Liver (tissue), 3 donors: ENCODE measurements around the gene DSG2.

Source experiments
- CTCF ChIP-seq: fragments of 150-350 bp; IDR thresholded peaks from 2 replicates; pipeline ENCODE4 v1.5.1; 2017; ENCODE audit warnings: improper control_type of control experiment, low read depth, low read length; ENCODE audit not compliant: missing input control
- RAD21 ChIP-seq, 2 donors: IDR thresholded peaks; 2 replicates each; pipeline ENCODE4 v1.6.1; 2016; ENCODE audit warnings: antibody characterized with exemption in 2 of 2, mild to moderate bottlenecking in 2 of 2
- donor health status: healthy.
- donor health status: healthy.

GRCh38 chr18:31575515-31576257 lies 77.7 kb downstream of the DSG2 start:
- TF ChIP-seq CTCF: no peak
- peak in 1 of 2 donors; percentile 15 for TF ChIP-seq RAD21 (IDR thresholded peaks at IDR 0.05)
